Activated CD8-positive, alpha-beta T cell treated with anti-CD3 and anti-CD28 coated beads, Interleukin-2, amount 10 ng/mL, durations not matched to agents 7 days and 5 days (primary cell): ENCODE measurements around the gene TAB2. TPM values are rescaled to one million over a fixed set of nuclear protein-coding genes. Genes with fewer than 3 reads are reported as not detected.
A peak's percentile ranks its signal among the peaks of the same experiment; 100 is the strongest.

ENCODE experiments used
- ATAC-seq: fragments of 150-1000 bp; cut with Tn5 transposase; one replicate; pipeline ENCODE4 v1.10.0; 2021; ENCODE audit warnings: moderate library complexity
- CTCF ChIA-PET: fragments of 350-600 bp; sonication (Branson Sonifier 250); formaldehyde crosslinking; loops from one replicate; lab custom pipeline; 2021; ENCODE audit warnings: antibody characterized with exemption; lab: Charles Lee
- POLR2A ChIA-PET: fragments of 350-600 bp; sonication (Branson Sonifier 250); formaldehyde crosslinking; loops from one replicate; lab custom pipeline; 2021; ENCODE audit warnings: antibody characterized with exemption; lab: Charles Lee
- DNase-seq: peaks from one replicate; pipeline ENCODE4 v3.0.0-alpha.2; 2020
- H3K27ac Mint-ChIP-seq: one replicate; pipeline ENCODE4 v1.8.0; 2021; ENCODE audit warnings: mild to moderate bottlenecking, mixed read lengths
- H3K27me3 Mint-ChIP-seq: one replicate; pipeline ENCODE4 v1.8.0; 2021; ENCODE audit warnings: low read depth, mixed read lengths
- H3K36me3 Mint-ChIP-seq: one replicate; pipeline ENCODE4 v1.8.0; 2021; ENCODE audit warnings: low read depth, mixed read lengths
- H3K4me1 Mint-ChIP-seq: one replicate; pipeline ENCODE4 v1.8.0; 2021; ENCODE audit warnings: low read depth, mixed read lengths
- H3K4me3 Mint-ChIP-seq: one replicate; pipeline ENCODE4 v1.8.0; 2021; ENCODE audit warnings: mild to moderate bottlenecking, mixed read lengths
- H3K9me3 Mint-ChIP-seq: one replicate; pipeline ENCODE4 v1.8.0; 2022; ENCODE audit warnings: mixed read lengths; ENCODE audit not compliant: insufficient read depth
- total RNA-seq, 2 experiments: library from RNA; stranded (reverse); gene quantifications; one replicate each; pipeline ENCODE4 v1.2.3, GENCODE V29; 2021

TAB2 gene
- 100 to 1,000 TPM; 113 to 115 TPM for total RNA-seq

GRCh38 chr6:149317644-149318571 is at the start of gene TAB2:
TSS of gene TAB2 (plus strand) at chr6:149317712. CDS start at chr6:149369998, 52,286 bp downstream.
- Mint-ChIP-seq H3K27ac (peak within 1 kb of the TSS; percentile 88), H3K4me1 (peaks cover 50% of the 10 kb centered on the region), H3K27me3 (no peaks in the 10 kb centered on the region), H3K36me3 (peaks cover 37% of the 10 kb centered on the region), H3K9me3 (no peaks in the 10 kb centered on the region), H3K4me3 (peak within 1 kb of the TSS; percentile 83)
- ChIA-PET POLR2A (interaction anchor here (0.6 to 3.9 kb wide), 44 partner anchors 8 to 287 kb away, joined by 3 to 34 read pairs (median 4); no protein-coding TSS in a partner anchor), CTCF (interaction anchor here (0.8 to 1.0 kb wide), 2 partner anchors 114 to 137 kb away, joined by 3 to 4 read pairs; no protein-coding TSS in a partner anchor)
- DNase-seq (peak; percentile 79), ATAC-seq (peak; percentile 43)

- H3K36me3 Mint-ChIP-seq: peaks cover 19% of the 10 kb centered on the region
- no peaks in the 10 kb centered on the region for H3K27me3 Mint-ChIP-seq
- no peak overlapping the region for H3K4me3 Mint-ChIP-seq
- peaks cover 57% of the 10 kb centered on the region for H3K4me1 Mint-ChIP-seq
- no peak overlapping the region for H3K27ac Mint-ChIP-seq
- H3K9me3 Mint-ChIP-seq: peaks cover 3% of the 10 kb centered on the region
- ATAC-seq: no peak
- ChIA-PET POLR2A (interaction anchor here (0.9 kb wide), 1 partner anchor 16 kb away, joined by 3 read pairs; no protein-coding TSS in a partner anchor), CTCF (interaction anchor here (0.7 to 1.2 kb wide), 2 partner anchors 12 to 185 kb away, joined by 3 read pairs; no protein-coding TSS in a partner anchor)
- no peak for DNase-seq
Observed at GRCh38 chr6:149268146-149268545, 49.4 kb upstream of the TAB2 start.

GRCh38 chr6:149268768-149269167 is 48.7 kb upstream of the TAB2 start:
- Mint-ChIP-seq H3K27ac (no peak overlapping the region), H3K4me1 (peaks cover 63% of the 10 kb centered on the region), H3K4me3 (no peak overlapping the region), H3K27me3 (no peaks in the 10 kb centered on the region), H3K9me3 (peaks cover 4% of the 10 kb centered on the region), H3K36me3 (peaks cover 25% of the 10 kb centered on the region)
- POLR2A ChIA-PET: interaction anchor here (0.9 kb wide), 1 partner anchor 16 kb away, joined by 3 read pairs; no protein-coding TSS in a partner anchor
- CTCF ChIA-PET: interaction anchor here (0.7 to 1.4 kb wide), 2 partner anchors 11 to 48 kb away, joined by 3 read pairs; no protein-coding TSS in a partner anchor
- no peak for ATAC-seq
- no peak for DNase-seq

- Mint-ChIP-seq H3K4me1 (peaks cover 51% of the 10 kb centered on the region), H3K36me3 (peaks cover 27% of the 10 kb centered on the region), H3K9me3 (peaks cover 8% of the 10 kb centered on the region), H3K4me3 (no peak overlapping the region), H3K27ac (no peak overlapping the region), H3K27me3 (no peaks in the 10 kb centered on the region)
- ATAC-seq: no peak
- no peak for DNase-seq
- CTCF ChIA-PET: no interaction called here
- POLR2A ChIA-PET: interaction anchor here (0.7 to 1.4 kb wide), 2 partner anchors 47 to 109 kb away, joined by 3 to 8 read pairs; partner anchors contain the start of gene TAB2
Observed at GRCh38 chr6:149270616-149271015, 46.9 kb upstream of the TAB2 start.

- H3K9me3 Mint-ChIP-seq: peaks cover 8% of the 10 kb centered on the region
- DNase-seq (peak; percentile 69), ATAC-seq (peak; percentile 79)
- ChIA-PET POLR2A (interaction anchor here (1.3 to 1.4 kb wide), 2 partner anchors 10 to 46 kb away, joined by 6 to 8 read pairs; partner anchors contain the start of gene TAB2), CTCF (interaction anchor here (0.8 to 1.8 kb wide), 6 partner anchors 10 to 243 kb away, joined by 3 to 7 read pairs (median 4); no protein-coding TSS in a partner anchor)
- H3K27ac Mint-ChIP-seq: peak overlapping the region; percentile 90
- H3K4me1 Mint-ChIP-seq: peaks cover 43% of the 10 kb centered on the region
- peaks cover 27% of the 10 kb centered on the region for H3K36me3 Mint-ChIP-seq
- no peaks in the 10 kb centered on the region for H3K27me3 Mint-ChIP-seq
- peak overlapping the region; percentile 56 for H3K4me3 Mint-ChIP-seq
Observed at GRCh38 chr6:149271348-149272340, 45.9 kb upstream of the TAB2 start.

GRCh38 chr6:149273318-149273717 is 44.2 kb upstream of the TAB2 start:
- ATAC-seq (peak; percentile 34), DNase-seq (no peak)
- no peak overlapping the region for H3K4me3 Mint-ChIP-seq
- CTCF ChIA-PET: interaction anchor here (0.8 to 1.2 kb wide), 2 partner anchors 11 to 27 kb away, joined by 3 to 5 read pairs; no protein-coding TSS in a partner anchor
- peaks cover 8% of the 10 kb centered on the region for H3K9me3 Mint-ChIP-seq
- peak overlapping the region; percentile 51 for H3K27ac Mint-ChIP-seq
- H3K4me1 Mint-ChIP-seq: peaks cover 39% of the 10 kb centered on the region
- no peaks in the 10 kb centered on the region for H3K27me3 Mint-ChIP-seq
- POLR2A ChIA-PET: no interaction called here
- H3K36me3 Mint-ChIP-seq: peaks cover 27% of the 10 kb centered on the region

GRCh38 chr6:149275621-149276020 is 41.9 kb upstream of the TAB2 start:
- ATAC-seq: no peak
- Mint-ChIP-seq H3K36me3 (peaks cover 26% of the 10 kb centered on the region), H3K4me1 (peaks cover 58% of the 10 kb centered on the region), H3K4me3 (no peak overlapping the region), H3K27ac (no peak overlapping the region), H3K9me3 (peaks cover 8% of the 10 kb centered on the region), H3K27me3 (no peaks in the 10 kb centered on the region)
- CTCF ChIA-PET: interaction anchor here (1.2 kb wide), 1 partner anchor 156 kb away, joined by 3 read pairs; no protein-coding TSS in a partner anchor
- POLR2A ChIA-PET: no interaction called here
- DNase-seq: no peak

- DNase-seq (no peak), ATAC-seq (no peak)
- Mint-ChIP-seq H3K9me3 (peaks cover 4% of the 10 kb centered on the region), H3K4me3 (no peak overlapping the region), H3K4me1 (peaks cover 40% of the 10 kb centered on the region), H3K36me3 (peaks cover 14% of the 10 kb centered on the region), H3K27ac (no peak overlapping the region), H3K27me3 (no peaks in the 10 kb centered on the region)
- POLR2A ChIA-PET: no interaction called here
- CTCF ChIA-PET: interaction anchor here (0.8 kb wide), 1 partner anchor 15 kb away, joined by 3 read pairs; no protein-coding TSS in a partner anchor
Observed at GRCh38 chr6:149277621-149278020, 39.9 kb upstream of the TAB2 start.

- ChIA-PET POLR2A (interaction anchor here (1.4 to 2.0 kb wide), 2 partner anchors 19 to 38 kb away, joined by 3 to 11 read pairs; partner anchors contain the start of gene TAB2), CTCF (interaction anchor here (0.9 to 2.1 kb wide), 4 partner anchors 11 to 189 kb away, joined by 3 to 6 read pairs (median 3); no protein-coding TSS in a partner anchor)
- Mint-ChIP-seq H3K4me1 (peaks cover 36% of the 10 kb centered on the region), H3K9me3 (peaks cover 2% of the 10 kb centered on the region), H3K27me3 (no peaks in the 10 kb centered on the region), H3K36me3 (peaks cover 4% of the 10 kb centered on the region), H3K4me3 (no peak overlapping the region), H3K27ac (no peak overlapping the region)
- DNase-seq (no peak), ATAC-seq (no peak)
Observed at GRCh38 chr6:149278997-149279396, 38.5 kb upstream of the TAB2 start.

GRCh38 chr6:149284904-149285303 is 32.6 kb upstream of the TAB2 start:
- ATAC-seq: peak; percentile 57
- peak; percentile 37 for DNase-seq
- CTCF ChIA-PET: interaction anchor here (1.4 kb wide), 1 partner anchor 38 kb away, joined by 3 read pairs; no protein-coding TSS in a partner anchor
- Mint-ChIP-seq H3K27ac (no peak overlapping the region), H3K4me3 (no peak overlapping the region), H3K27me3 (no peaks in the 10 kb centered on the region), H3K4me1 (peaks cover 46% of the 10 kb centered on the region), H3K9me3 (no peaks in the 10 kb centered on the region), H3K36me3 (peaks cover 2% of the 10 kb centered on the region)
- POLR2A ChIA-PET: interaction anchor here (1.1 kb wide), 1 partner anchor 16 kb away, joined by 3 read pairs; no protein-coding TSS in a partner anchor
